ENCODE data around the gene HOXA9. TPM values are rescaled to one million over a fixed set of nuclear protein-coding genes. Genes with fewer than 3 reads are reported as not detected.

The HOXA9 gene
- total and polyA plus RNA-seq, 5 donors: not detected

Small RNA genes within 50 kb of the gene (microRNA-seq; reads per million reads assigned to microRNA genes)
- gene MIR196B: 5.0 to 11.2 reads per million in 2 donors

Other genes starting within 250 kb of the HOXA9 start
- under 1 TPM in 2 of 4 donors, not detected in 2; 0.15 to 0.29 TPM for gene HOXA1, start 69.5 kb downstream of the HOXA9 start, total RNA-seq
- 0.14 TPM for gene HOXA1, start 69.5 kb downstream of the HOXA9 start, polyA plus RNA-seq
- under 1 TPM in 3 of 4 donors, not detected in 1; 0.12 to 0.60 (median 0.37) TPM for gene HOXA2, start 62.9 kb downstream of the HOXA9 start, total RNA-seq
- gene HOXA2, start 62.9 kb downstream of the HOXA9 start, polyA plus RNA-seq: 0.36 TPM
- gene HOXA4, start 34.8 kb downstream of the HOXA9 start, total RNA-seq: 1 to 10 TPM in 2 of 4 donors, under 1 TPM in 2; 0.12 to 2.2 (median 1.1) TPM
- gene HOXA4, start 34.8 kb downstream of the HOXA9 start, polyA plus RNA-seq: 3.3 TPM
- under 1 TPM in 1 of 4 donors, not detected in 3; 0.17 TPM for gene HOXA5, start 21.9 kb downstream of the HOXA9 start, total RNA-seq
- gene HOXA5, start 21.9 kb downstream of the HOXA9 start, polyA plus RNA-seq: 0.43 TPM
- gene HOXA6, start 17.8 kb downstream of the HOXA9 start, total RNA-seq: not detected
- not detected for gene HOXA6, start 17.8 kb downstream of the HOXA9 start, polyA plus RNA-seq
- gene HOXA3, start 13.0 kb downstream of the HOXA9 start, total RNA-seq: 1 to 10 TPM in 1 of 4 donors, under 1 TPM in 3; 0.28 to 1.3 (median 0.43) TPM
- gene HOXA3, start 13.0 kb downstream of the HOXA9 start, polyA plus RNA-seq: 1.0 TPM
- gene HOXA7, start 8.9 kb downstream of the HOXA9 start, total RNA-seq: not detected
- 0.11 TPM for gene HOXA7, start 8.9 kb downstream of the HOXA9 start, polyA plus RNA-seq
- not detected for gene HOXA10, start 8.8 kb upstream of the HOXA9 start, total RNA-seq
- not detected for gene HOXA10, start 8.8 kb upstream of the HOXA9 start, polyA plus RNA-seq
- not detected for gene HOXA11, start 19.7 kb upstream of the HOXA9 start, total RNA-seq
- not detected for gene HOXA11, start 19.7 kb upstream of the HOXA9 start, polyA plus RNA-seq
- gene HOXA13, start 34.6 kb upstream of the HOXA9 start, total RNA-seq: not detected
- gene HOXA13, start 34.6 kb upstream of the HOXA9 start, polyA plus RNA-seq: not detected
- not detected for gene EVX1, start 77.3 kb upstream of the HOXA9 start, total RNA-seq
- 0.05 TPM for gene EVX1, start 77.3 kb upstream of the HOXA9 start, polyA plus RNA-seq

Data from right cardiac atrium (tissue), 5 donors.